SU-DHL-6 (cell line): ENCODE measurements around the gene DRAP1.

Experiments used
- H2AFZ ChIP-seq: fragments of 200-600 bp; sonication (generic); 2 replicates; pipeline ENCODE4 v1.6.1; 2014; ENCODE audit warnings: low read depth, mild to moderate bottlenecking, moderate library complexity, mixed read lengths, antibody characterized with exemption, low read length; ENCODE audit not compliant: severe bottlenecking
- H3F3A ChIP-seq: fragments of 200-600 bp; shearing (Covaris generic); 2 replicates; pipeline ENCODE4 v1.6.0; 2016; ENCODE audit warnings: antibody characterized with exemption, mild to moderate bottlenecking; ENCODE audit not compliant: insufficient read depth
- H3K27ac ChIP-seq: fragments of 200-600 bp; sonication (generic); 2 replicates; pipeline ENCODE4 v1.5.1; 2016; ENCODE audit warnings: low read depth, mild to moderate bottlenecking, low read length, moderate library complexity, mixed read lengths
- H3K27me3 ChIP-seq: fragments of 200-600 bp; sonication (generic), shearing (Covaris generic); 2 replicates; pipeline ENCODE4 v1.6.0; 2014; ENCODE audit warnings: mild to moderate bottlenecking, low read length
- H3K36me3 ChIP-seq: fragments of 200-600 bp; sonication (generic); 2 replicates; pipeline ENCODE4 v1.6.1; 2014; ENCODE audit warnings: mild to moderate bottlenecking, low read length, mixed read lengths
- H3K4me2 ChIP-seq: fragments of 300-600, 200-600 bp; shearing (Covaris generic), sonication (generic); 2 replicates; pipeline ENCODE4 v1.6.0; 2014; ENCODE audit warnings: low read length, low read depth, mild to moderate bottlenecking; ENCODE audit not compliant: poor library complexity, severe bottlenecking
- H3K4me3 ChIP-seq: fragments of 200-600 bp; sonication (generic); 2 replicates; pipeline ENCODE4 v1.5.1; 2014; ENCODE audit warnings: antibody characterized with exemption, low read length, mild to moderate bottlenecking, mixed read lengths; ENCODE audit not compliant: insufficient read depth, poor library complexity, severe bottlenecking
- H3K79me2 ChIP-seq: fragments of 200-600 bp; sonication (generic); 2 replicates; pipeline ENCODE4 v1.6.1; 2014; ENCODE audit warnings: mild to moderate bottlenecking, low read length, moderate library complexity; ENCODE audit not compliant: insufficient read depth
- H3K9ac ChIP-seq: fragments of 200-600 bp; sonication (generic); 2 replicates; pipeline ENCODE4 v1.7.0; 2014; ENCODE audit warnings: mild to moderate bottlenecking, low read length
- H3K9me2 ChIP-seq: fragments of 200-600 bp; sonication (generic); replicated peaks from 2 replicates; pipeline ENCODE4 v1.6.1; 2014; ENCODE audit warnings: low read length; ENCODE audit not compliant: insufficient read depth
- H3K9me3 ChIP-seq: fragments of 200-600 bp; sonication (generic); 2 replicates; pipeline ENCODE4 v1.6.1; 2014; ENCODE audit warnings: low read length, mixed read lengths; ENCODE audit not compliant: insufficient read depth
- H4K20me1 ChIP-seq: fragments of 200-600 bp; sonication (generic); 2 replicates; pipeline ENCODE4 v1.6.1; 2014; ENCODE audit warnings: low read depth, mild to moderate bottlenecking, antibody characterized with exemption, low read length, moderate library complexity, mixed read lengths
- EZH2phosphoT487 ChIP-seq: fragments of 200-600 bp; sonication (generic), shearing (Covaris generic); conservative IDR thresholded peaks from 2 replicates; pipeline ENCODE4 v1.6.1; 2018; ENCODE audit warnings: mild to moderate bottlenecking, antibody characterized with exemption, low read length, moderate library complexity, mixed read lengths
- TF ChIP-seq, protein P1 (sequence below): fragments of 200-600 bp; sonication (generic); IDR thresholded peaks from one replicate; pipeline ENCODE4 v1.5.1; 2017; ENCODE audit warnings: antibody characterized with exemption, mild to moderate bottlenecking, low read length, moderate library complexity; ENCODE audit not compliant: insufficient read depth, poor library complexity, severe bottlenecking

DRAP1 gene

DNA sequence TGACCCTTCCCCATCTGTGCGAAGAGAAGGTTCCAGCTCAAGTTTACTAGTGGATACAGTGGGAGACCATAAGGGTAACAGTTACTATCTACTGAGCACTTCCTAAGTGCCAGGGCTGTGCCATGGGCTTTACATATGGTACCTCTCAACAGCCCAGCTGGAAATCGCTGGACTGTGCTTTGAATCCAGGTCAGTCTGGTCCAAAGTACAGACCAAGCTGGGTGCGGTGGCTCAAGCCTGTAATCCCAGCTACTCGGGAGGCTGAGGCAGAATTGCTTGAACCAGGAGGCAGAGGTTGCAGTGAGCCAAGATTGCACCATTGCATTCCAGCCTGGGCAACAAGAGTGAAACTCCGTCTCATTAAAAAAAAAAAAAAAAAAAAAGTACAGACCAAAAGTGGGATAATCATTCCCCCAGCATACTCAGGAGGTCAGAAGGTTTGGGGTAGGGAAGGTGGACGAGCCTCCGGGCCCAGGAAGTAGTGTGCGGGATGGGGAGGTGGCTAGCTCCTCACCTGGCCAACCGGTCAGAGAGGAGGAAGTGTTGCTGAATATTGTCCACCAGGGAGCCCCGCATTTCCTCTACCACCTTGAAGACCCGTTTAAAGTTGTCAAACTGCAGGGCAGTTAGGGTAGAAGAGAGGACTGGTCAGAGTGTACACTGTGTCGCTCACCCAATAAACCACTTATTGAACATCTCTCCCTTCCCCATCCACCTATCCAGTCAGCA lies 33.3 kb upstream of the DRAP1 start:
- Histone ChIP-seq H2AFZ (no peak overlapping the region), H3K9me2 (no peaks in the 10 kb centered on the region), H3K36me3 (no peaks in the 10 kb centered on the region), H3K9me3 (no peaks in the 10 kb centered on the region), H3K27me3 (no peaks in the 10 kb centered on the region), H3K27ac (no peak overlapping the region), H3K4me2 (peak overlapping the region; percentile 25), H3F3A (peaks cover 24% of the 10 kb centered on the region), H3K79me2 (peaks cover 6% of the 10 kb centered on the region; the same call in 1 of the 2 replicates), H3K4me3 (no peak overlapping the region), H4K20me1 (no peaks in the 10 kb centered on the region), H3K9ac (no peak overlapping the region)
- no peak for TF ChIP-seq EZH2phosphoT487
- TF ChIP-seq, protein P1, sequence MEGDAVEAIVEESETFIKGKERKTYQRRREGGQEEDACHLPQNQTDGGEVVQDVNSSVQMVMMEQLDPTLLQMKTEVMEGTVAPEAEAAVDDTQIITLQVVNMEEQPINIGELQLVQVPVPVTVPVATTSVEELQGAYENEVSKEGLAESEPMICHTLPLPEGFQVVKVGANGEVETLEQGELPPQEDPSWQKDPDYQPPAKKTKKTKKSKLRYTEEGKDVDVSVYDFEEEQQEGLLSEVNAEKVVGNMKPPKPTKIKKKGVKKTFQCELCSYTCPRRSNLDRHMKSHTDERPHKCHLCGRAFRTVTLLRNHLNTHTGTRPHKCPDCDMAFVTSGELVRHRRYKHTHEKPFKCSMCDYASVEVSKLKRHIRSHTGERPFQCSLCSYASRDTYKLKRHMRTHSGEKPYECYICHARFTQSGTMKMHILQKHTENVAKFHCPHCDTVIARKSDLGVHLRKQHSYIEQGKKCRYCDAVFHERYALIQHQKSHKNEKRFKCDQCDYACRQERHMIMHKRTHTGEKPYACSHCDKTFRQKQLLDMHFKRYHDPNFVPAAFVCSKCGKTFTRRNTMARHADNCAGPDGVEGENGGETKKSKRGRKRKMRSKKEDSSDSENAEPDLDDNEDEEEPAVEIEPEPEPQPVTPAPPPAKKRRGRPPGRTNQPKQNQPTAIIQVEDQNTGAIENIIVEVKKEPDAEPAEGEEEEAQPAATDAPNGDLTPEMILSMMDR: no peak

DNA sequence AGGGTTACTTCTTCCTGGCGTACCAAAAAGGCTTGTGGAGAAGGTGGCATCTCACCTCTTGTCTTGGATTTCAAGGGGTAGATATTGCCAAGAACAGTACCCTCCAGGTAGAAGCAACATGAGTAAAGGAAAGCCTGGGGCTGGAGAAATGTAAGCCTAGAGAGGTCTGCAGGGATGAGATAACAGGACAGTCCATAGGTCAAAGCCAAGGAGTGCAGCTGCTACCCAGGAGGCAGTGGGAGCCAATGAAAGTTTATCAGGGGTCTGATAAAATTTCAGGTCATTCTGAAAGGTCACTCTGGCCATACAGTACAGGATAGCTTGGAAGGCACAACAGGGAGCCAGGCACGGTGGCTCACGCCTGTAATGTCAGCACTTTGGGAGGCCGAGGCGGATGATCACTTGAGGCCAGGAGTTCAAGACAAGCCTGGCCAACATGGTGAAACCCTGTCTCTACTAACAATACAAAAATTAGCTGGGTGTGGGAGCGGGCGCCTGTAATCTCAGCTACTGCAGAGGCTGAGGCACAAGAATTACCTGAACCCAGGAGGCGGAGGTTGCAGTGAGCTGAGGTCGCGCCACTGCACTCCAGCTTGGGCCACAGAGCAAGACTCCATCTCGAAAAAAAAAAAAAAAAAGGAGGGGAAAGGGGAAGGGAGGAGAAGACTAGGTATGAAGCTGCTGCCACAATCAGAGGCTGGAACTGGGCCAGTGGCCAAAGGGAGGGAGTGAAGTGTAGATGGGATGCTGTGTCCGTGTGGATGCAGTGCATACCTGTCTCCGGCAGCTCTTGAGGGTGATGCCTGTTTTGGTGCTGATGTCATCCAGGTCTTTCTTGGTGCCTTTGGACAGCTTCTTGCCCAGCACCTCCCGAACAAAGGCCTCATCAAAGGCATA lies 32.2 kb upstream of the DRAP1 start:
- Histone ChIP-seq H3K27ac (0 out of 2 replicates have a peak overlapping the region, but pooled peaks have one; percentile 41), H3K9me3 (no peaks in the 10 kb centered on the region), H3K4me3 (peak overlapping the region; percentile 66), H4K20me1 (no peaks in the 10 kb centered on the region), H3K4me2 (peak overlapping the region; percentile 93), H3K79me2 (peaks cover 17% of the 10 kb centered on the region), H3K9me2 (no peaks in the 10 kb centered on the region), H3K36me3 (no peaks in the 10 kb centered on the region), H3F3A (peaks cover 29% of the 10 kb centered on the region), H3K9ac (peak overlapping the region; percentile 93), H3K27me3 (no peaks in the 10 kb centered on the region), H2AFZ (no peak overlapping the region)
- no peak for TF ChIP-seq EZH2phosphoT487
- TF ChIP-seq, protein P1: no peak

DNA sequence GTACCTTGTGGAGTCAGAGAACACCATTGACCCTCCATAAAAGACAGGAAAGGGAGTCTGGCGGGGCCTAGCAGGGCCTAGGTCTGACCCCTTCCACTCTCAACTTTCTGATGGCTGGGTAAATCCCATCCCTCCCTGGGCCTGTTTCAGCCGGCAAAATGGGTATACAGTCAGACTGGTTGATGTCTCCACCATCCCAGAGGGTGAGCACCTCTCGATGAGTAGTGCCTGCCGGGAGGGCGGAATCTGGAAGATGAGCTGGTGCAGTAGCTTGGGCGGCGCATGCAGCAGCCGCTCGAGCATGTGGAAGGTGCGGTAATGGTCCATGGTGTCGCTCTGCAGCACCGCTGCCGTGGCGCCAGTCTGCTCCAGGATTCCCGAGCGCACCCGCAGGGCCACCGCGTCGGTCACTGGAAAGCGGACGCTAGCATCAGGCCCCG lies 31.5 kb upstream of the DRAP1 start:
- H3K27ac ChIP-seq: peak overlapping the region; percentile 41
- H3K4me2 ChIP-seq: peak overlapping the region; percentile 93
- H3K4me3 ChIP-seq: peak overlapping the region; percentile 66
- H3K36me3 ChIP-seq: no peaks in the 10 kb centered on the region
- peak overlapping the region; percentile 38 for H2AFZ ChIP-seq
- H3K27me3 ChIP-seq: no peaks in the 10 kb centered on the region
- H3F3A ChIP-seq: peaks cover 35% of the 10 kb centered on the region
- peak overlapping the region; percentile 93 for H3K9ac ChIP-seq
- no peak for TF ChIP-seq EZH2phosphoT487
- TF ChIP-seq, protein P1: no peak
- no peaks in the 10 kb centered on the region for H3K9me2 ChIP-seq
- H4K20me1 ChIP-seq: no peaks in the 10 kb centered on the region
- H3K79me2 ChIP-seq: peaks cover 18% of the 10 kb centered on the region
- no peaks in the 10 kb centered on the region for H3K9me3 ChIP-seq
